Endothelial cell of hepatic sinusoid (primary cell): ENCODE results near the gene RAD51B.

ENCODE experiments used
- in situ Hi-C: cut with HindIII; loops from 2 replicates; pipeline ENCODE4 v1.10.0; 2017; ENCODE audit warnings: low sequenced_read_pairs

RAD51B gene

DNA sequence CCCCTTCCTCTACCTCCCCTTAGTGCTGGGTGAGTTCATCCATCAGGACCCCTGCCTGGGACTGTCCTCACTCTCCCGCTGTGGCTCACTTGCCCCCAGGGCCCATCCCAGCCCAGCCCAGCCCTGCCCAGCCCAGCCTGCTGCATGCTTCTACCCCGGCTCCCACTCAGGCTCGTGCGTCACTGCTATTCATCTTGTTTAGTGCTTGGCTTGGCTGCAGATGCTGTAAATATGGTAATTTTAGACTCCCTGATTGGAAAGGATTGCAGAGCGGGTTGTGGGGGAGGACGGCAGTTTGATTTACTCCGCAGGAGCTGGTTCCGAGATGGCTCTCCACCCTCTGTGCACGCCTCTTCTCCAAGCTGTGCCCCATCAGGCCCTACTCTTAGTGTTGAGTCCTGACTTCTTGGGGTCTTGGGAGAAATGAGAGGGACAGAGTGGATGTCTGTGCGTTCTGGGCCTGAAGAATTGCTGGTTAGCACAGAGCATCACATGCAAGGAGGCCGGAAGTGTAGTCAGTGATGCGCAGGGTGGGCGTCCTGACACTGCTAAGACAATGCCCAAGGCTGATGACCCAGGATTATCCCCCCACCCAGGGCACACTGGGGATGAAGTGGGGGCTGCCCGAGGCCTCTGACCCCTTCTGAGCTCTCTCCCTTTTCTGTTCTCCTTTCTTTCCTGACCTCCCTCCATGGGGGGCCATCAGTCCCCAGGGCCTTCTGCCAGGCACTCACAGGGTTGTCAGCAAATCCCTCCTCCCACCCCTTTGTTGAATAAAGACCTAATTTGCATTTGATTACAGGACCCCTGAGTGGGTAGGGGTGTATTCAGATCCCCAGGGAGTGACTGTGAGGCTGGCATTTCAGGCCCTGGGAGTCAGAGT, 728.9 kb downstream of the RAD51B start:
- in situ Hi-C loops: no loop called here

DNA sequence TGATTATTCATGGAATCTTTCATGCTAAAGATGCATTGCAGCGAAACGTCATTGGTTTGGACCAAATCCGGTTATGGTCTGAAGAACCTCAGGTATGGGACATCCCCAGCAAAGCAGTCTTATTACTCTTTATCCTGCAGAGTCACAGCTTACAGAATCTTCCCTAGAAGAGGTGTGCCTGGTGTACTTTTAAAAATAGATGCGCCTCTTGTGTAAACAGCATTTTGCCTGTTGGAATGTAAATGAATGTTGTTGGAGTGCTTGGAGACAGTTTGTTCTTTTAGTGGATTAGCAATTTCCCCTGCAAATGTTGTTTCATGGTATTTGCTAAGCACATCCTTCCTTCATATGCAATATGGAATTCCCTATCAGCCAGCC, 730.7 kb downstream of the RAD51B start:
- in situ Hi-C loops: no loop called here

DNA sequence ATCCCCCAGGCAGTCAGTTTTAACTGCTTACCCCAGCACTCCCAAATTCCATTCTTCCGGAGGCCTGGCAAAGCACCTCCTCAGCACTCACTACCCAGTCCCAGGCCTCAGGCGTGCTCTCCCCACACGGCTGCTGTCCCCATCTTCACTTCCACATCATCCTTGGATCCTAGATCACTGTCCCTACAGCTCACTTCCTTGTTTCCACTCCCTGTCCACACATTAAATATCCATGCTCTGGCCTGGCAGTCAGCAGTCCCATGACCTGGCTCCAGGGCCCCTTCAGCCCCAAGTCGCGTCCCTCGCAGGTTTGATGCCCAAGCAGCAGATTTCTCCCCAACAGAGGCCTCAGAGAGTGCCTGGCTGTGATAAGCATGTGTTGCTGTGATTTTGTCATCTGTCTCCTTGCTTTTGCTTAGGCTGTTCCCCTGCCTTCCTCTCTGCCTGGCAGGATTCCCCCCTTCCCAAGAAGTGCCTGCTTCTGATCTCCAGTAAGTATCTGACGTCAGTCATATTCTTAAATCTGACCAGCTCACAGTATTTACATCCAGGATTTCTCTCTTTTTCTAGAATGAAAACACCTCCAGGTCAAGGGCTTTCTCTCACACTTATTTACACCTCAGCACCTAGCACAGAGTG, 731.6 kb downstream of the RAD51B start:
- in situ Hi-C loops: no loop called here

DNA sequence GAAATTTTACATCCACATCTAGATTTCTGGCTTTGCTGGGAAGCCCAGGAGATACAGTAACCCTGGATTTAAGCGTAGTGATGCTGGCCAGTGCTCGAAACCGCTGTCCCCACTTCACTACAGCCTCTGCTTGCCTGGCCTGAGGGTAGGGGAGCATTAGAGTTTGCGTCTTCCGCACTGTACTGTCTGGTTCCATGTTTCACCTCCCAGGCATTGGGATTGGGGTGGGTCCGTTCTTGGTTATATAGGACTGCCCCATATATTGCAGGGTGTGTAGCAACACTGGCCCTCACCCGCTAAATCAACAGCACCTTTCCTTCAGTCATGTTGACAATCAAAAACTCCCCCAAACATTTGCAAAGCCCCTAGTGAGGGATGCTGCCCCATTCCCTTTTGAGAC, 732.5 kb downstream of the RAD51B start:
- in situ Hi-C loops: no loop called here

DNA sequence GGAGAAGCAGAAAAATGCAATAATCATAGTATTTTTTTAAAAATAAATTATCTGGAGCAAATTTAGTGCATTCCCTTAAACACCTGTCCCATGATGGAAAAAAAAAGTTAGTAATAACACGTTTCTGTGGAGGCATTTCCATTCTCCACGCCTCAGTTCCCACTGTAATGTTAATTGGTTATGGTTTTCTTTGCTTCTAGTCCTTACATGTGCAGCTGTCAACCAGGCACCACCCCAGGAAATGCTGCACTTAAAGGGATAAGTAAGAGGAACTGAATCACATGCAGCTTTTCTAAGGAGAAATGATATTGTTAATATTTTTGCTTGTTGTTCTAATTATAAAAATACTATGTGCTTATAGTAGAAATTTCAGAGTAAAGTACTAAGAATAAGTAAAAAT, 733.0 kb downstream of the RAD51B start:
- in situ Hi-C loops: no loop called here

DNA sequence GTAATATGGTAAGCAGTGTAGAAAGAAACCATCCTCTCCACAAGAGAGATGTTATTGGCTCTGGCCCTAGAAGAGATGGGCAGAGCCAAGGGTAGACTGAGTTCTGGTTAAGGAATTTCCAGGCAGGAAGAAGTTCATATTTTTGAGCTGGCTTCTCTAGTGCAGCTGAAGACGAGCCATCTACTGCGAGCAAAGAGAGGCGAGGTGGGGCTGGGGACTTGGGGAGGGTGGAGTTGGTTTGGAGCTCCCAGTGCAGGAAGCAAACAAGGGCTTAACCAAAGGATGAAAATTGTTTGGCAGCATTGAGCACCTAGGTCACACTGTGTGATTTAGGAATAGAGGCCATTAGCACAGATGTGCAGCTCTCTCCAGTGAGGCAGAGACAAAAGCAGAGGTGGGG, 733.7 kb downstream of the RAD51B start:
- in situ Hi-C loops: no loop called here

DNA sequence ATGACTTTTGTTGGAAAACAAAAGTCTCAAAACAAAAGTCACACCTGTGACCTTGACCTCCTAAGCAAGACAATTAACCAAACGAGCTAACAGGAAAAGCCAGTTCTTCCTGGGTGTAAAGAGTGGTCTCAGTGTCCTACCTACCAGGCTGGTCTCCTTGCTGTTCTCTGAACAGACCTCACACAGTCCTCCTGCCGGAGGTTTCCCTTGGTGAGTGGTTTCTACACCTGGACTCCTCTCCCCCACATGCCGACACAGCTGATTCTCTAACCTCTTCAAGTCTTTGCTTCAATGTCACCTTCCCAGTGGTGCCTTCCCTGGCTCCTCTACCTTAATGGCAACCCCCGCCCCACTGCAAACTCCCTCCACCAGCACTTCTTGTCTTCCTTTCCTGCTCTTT, 734.7 kb downstream of the RAD51B start:
- in situ Hi-C loops: no loop called here

DNA sequence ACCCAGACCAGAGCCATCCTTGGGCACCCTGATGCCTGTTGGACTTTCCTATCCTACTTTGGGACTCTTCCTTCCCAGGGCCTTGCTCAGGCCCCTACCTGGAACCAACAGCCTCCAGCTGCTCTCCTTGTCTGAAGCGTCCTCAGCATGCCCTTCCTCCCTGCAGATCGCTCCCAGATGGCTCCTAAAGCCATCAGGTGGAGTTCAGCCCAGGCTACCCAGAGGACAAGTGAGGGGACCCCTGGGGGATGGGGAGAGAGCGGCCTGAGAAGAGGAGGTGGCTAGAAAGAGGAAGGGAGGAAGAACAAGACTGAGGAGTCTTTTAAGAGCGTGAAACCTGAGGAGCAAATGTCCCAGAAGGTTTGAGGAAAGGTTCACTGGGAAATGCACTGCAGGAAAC, 736.7 kb downstream of the RAD51B start:
- in situ Hi-C loops: loop anchor here (5.0 kb wide), 1 partner anchor 101 kb away; no protein-coding TSS in a partner anchor

DNA sequence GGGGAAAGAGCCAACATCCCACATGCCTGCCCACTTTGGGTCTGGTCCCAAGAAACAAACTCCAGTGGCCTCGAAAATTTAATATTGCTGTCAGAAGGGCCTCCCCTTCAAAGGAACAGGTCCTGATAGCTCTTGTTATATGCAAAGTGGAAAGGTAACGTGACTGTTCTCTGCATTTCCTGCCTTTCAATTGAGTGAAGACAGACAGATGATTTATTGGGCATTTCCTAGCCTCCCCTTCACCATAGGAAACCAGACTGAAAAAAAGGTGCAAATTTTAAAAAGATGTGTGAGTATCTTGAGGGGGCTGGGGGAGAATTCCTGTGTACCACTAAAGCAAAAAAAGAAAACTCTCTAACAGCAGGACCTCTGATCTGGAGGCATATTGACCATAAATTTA, 738.1 kb downstream of the RAD51B start:
- in situ Hi-C loops: loop anchor here (5.0 kb wide), 1 partner anchor 100 kb away; no protein-coding TSS in a partner anchor

DNA sequence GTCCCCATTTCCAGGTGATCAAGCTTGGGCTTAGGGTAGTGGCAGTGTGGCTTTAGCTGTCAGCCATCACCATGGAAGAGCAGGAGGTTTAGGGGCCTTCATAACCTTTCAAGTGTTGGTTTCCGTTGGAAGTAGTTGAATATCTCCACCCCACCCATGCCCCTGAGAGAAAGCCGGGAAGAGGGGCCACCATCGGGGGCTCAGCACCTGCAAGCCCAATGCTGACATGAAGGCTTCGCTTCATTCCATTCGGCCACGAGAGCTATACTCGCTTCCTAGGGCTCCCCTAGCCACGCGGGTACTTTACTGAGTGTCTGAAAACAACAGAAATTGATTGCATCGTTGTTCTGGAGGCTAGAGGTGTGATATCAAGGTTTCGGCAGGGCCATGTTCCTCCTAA, 738.5 kb downstream of the RAD51B start:
- in situ Hi-C loops: loop anchor here (5.0 kb wide), 1 partner anchor 99 kb away; no protein-coding TSS in a partner anchor

DNA sequence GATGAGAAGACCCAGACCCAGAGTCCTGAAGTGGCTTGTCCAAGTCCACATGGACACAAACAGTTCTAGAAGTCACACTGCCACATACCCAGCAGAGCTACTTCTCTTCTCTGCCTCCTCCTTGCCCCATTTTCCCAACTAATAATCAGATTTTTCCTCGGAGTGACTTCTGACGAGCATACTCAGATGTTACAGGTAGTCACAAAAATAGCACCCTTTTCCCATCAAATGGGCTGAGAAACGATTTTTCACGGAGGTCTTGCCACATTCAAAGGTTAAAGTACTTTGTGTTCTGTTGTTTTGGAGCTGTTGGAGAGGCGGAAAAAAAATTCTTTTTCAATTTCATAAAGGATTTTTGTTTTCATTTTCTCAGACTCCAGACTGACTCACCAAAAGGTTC, 740.4 kb downstream of the RAD51B start:
- in situ Hi-C loops: loop anchor here (5.0 kb wide), 1 partner anchor 97 kb away; no protein-coding TSS in a partner anchor

DNA sequence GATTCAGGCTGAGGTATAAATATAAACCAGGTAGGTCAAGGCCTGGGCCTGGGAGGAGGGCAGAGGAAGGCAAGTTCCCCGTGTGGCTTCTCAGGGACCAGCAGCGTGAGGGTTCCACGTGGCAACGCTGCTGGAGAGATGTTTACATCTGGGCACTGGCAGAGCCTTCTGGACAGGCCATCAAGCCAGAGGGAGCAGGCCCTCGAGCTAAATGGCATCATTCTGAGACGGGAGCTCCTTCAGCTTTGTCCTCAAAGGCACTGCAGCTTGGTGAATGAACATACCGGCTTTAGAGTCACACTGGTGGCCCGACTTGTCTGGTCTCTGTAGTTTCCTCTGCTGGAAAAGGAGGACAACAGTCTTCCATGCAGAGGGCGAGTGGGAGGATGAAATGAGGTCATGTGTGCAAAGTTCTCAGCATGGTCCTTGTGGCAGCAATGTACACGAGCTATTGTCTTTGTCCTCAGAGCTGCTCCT, 742.0 kb downstream of the RAD51B start:
- in situ Hi-C loops: no loop called here

DNA sequence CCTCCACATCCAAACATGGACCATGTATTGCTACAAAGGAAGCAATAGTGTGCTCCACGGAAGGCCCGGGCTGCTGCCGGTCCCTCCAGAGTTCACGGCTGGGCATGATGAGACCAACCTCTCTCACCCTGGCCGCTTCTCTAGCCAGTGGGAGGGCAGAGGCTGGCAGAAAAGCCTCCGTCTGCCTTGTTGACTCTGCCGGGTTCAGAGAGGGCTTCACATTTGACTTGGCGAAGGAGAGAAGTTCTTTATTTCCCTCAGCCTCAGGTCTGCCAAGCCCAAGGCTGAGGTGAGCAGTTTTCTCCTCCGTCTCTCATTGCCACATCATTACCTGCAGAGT, 743.3 kb downstream of the RAD51B start:
- in situ Hi-C loops: no loop called here

DNA sequence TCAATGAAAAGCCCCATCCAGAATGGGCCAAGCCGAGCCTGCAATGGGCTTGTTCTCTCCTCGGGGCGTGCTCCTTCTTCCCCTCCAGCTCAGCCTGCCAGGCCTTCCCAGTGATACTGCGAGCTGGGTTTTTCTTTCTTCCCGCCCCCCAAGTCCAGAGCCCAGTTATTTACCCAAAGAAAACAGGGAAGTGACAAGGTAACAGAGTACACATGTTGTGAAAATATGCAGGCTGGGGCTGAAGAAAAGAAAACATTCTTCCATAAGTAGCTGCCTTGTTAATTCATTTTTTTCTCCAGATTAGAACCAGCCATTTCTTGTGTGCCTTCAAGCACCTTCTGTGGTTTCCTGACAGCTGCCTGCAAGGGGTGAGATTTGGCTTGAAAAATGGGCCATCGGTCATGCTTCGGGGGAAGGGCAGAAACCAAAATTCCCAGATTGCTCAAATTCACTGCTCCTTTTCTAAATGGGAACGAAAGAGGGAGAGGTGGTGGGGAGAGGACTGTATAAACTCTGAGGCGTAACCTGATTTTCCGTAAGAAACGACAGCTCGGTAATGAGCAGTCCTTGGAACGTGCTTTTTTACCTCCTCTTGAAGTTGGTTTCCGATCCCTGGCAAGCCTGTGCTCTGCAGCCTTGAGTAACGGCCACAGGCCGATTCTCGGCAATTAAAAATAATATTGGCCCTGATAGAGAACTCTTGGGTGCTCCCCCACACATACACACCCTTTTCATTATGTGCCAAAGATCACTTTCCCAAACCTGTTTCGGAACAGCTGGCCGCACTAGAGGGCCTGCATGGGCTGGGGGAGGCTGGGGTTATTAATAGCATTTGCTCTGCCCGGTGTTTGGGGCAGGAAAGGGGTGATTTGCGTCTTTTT, 743.9 kb downstream of the RAD51B start:
- in situ Hi-C loops: no loop called here

DNA sequence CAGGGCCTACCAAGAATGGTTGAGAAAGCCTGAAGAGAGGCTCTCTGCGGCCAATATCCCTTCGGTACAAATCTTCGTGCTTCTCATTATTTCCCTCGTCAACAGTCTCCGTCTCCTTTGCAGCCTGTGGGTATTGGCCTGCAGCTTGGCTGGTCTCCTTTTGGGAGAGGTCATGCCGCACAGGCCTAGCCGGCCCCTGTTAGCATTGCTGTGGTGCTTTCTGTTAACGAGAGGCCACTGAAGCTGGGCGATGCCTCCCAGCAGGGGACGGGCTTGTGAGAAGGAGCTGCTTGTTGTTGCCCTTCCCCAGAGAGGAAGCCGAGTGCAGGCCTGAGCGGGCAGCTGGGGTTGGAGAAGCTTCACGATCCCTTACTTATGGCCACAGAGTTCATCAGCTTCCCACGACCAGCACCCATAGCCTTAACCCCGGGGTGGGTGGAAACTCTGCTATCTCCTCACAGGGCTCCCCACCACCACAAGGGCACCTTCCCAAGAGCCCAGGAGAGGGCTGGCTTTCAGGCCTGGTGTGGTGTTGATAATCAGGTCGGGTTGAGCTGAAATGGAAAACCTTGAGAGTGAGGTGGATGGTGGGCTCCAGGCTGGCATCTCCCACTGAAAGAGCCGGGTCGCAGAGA, 744.7 kb downstream of the RAD51B start:
- in situ Hi-C loops: no loop called here

DNA sequence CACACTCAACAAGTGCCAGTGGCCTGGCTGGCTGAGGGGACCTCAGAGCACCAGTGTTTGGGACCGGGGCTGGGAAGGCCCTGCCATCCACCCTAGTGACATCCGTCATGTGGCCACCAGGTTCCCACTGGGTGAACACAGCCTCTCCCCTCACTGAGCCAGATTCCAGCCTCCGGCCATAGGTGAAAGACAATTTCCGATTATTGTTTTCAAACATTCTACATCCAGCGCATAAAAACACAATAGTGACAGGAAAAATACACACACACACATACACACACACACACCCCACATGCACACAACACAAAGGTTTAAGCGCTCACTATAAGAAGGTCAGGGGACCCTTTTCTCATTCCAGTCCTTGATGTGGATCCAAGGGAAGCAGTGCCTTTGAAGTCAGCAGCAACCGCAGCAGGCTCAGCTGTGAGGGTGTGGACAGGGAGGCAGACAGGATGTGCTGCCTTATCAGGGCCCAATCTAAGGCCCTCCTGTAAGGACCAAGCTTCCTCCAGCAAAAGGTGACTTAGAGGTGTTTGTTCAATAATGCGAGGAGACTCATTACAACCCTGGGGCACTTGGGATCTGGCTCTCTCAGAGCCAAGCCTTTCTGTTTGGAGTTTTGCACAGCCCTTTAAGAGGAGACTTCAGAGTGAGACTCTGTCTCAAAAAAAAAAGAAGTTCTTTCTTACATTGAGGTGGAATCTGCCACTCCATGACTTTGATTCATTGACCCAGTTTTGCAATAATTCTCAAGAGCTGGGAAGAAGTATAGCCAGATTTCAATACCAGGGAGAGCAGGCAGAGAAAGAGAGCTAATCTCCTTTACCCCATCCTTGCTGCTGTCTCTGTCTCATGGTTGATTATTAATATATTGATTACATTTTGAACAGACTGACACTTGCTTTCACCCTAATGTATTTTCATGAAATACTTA, 745.5 kb downstream of the RAD51B start:
- in situ Hi-C loops: no loop called here

DNA sequence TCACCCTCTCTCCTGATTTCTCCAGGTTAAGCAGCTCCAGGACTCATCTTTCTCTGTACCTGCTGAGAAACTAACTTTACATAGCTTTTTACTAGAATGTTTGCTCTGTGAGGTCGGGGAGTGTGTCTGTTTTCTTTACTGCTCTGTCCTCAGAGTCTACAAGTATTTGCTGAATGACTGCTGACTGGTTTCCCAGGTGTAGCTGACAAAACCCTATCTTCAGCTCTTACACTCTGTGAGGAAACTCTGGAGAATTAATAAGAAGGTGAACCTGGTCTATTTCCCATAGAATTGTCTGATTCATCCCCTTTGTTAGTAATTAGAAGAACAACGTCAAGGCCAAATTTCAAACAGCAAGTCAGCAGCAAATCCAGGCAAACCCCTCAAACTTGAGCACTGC, 746.5 kb downstream of the RAD51B start:
- in situ Hi-C loops: no loop called here

DNA sequence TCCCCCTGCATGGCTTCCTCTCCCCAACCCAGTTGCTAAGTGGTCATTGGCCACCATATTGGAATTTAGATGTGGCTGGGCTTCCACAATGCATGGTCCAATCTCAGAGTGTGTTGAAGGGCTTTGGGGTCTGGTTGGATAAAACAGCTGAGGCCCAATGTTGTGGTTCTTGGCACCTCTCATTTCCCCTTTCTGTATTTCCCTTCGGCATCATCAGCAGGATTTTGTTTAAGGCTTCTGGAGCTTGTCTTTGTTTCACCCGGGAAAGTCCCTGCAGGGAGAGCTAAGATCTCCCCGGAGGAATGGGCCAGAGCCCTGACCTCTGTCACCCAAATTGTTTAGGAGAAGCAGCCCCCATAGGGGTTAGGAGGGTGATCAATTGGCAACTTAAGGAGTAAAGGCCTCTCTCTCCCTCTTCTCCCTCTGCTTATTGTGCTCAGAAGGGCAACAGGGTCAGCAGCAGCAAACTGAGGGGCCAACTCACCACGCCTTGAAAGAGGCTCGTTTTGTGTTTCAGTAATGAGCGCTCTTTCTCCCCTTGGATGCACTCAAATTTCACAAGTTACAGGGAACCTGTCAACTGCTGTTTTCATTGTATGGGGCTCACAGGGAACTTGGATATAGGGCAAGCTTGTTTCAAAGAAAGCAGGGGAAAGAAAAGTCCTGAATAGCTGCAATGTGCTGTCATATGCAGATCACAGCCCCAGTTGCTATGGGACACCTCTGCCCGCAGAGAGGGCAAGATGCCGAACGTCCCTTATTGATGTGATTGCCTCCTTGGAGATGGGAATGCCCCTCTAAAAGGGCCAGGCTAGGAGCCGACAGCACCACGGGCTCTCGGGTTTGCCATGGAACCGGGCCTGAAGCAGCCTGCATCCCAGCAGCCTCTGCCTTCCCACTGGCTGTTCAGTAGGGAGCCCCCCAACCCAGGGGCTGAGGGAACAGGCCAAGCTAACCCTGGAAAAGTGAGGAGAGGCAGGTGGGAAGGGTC, 749.6 kb downstream of the RAD51B start:
- in situ Hi-C loops: no loop called here
